Measurements from ENCODE around the gene PMPCA. TPM values are rescaled to one million over a fixed set of nuclear protein-coding genes. Genes with fewer than 3 reads are reported as not detected.

Gene PMPCA
- total RNA-seq, 1 experiment from 2014 or later = 94.5 TPM

DNA sequence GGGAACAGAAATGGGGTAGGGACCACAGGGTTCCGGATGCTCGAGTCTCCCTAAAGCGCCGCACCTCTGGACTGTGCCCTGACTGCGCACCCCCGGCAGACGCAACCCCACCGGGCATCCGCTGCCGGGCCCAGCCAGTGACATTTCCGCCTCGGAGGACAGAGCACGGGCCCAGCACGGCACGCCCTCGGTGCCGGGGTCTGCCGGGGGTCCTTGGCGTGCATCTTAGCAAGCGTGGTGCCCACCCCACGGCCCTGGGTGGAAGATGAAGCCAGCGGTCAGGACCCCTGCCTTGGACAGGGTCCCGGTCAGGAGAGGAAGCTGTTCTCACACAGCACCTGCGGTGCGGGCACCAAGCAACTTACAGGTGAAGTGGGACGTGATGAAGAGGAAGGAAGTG is 22.1 kb downstream of the PMPCA start:
- H3K9me3 ChIP-seq (ENCODE audit: control insufficient read depth, low read depth, low read length) = no peaks in the 10 kb centered on the region
- no peaks in the 10 kb centered on the region for H4K20me1 ChIP-seq (ENCODE audit: control insufficient read depth, insufficient read depth, insufficient read length)
- H3K23me2 ChIP-seq (ENCODE audit: insufficient read length, low read depth, low read length, poor library complexity, severe bottlenecking) = no peaks in the 10 kb centered on the region
- no peak overlapping the region for H3T11ph ChIP-seq (ENCODE audit: low read length)
- H3K27me3 Mint-ChIP-seq (ENCODE audit: low read depth) = no peaks in the 10 kb centered on the region
- WGBS (ENCODE audit: extremely low coverage, insufficient read length, low lambda C conversion rate) = no CpG with 5 or more reads among the region's 26 CpGs
- H3K4me1 ChIP-seq (ENCODE audit: insufficient read depth, low read length) = no peaks in the 10 kb centered on the region
- H2BK15ac ChIP-seq (ENCODE audit: low read depth, low read length) = no peak overlapping the region
- no peaks in the 10 kb centered on the region for H3K27me3 ChIP-seq (ENCODE audit: insufficient read depth, low read length)
- H3K9me3 Mint-ChIP-seq = no peaks in the 10 kb centered on the region
- no peak overlapping the region for H3K4me2 ChIP-seq (ENCODE audit: insufficient read depth, insufficient read length, low read length)
- no peak overlapping the region for H3K56ac ChIP-seq (ENCODE audit: insufficient read length, low read depth, low read length)
- no peak overlapping the region for H3K4ac ChIP-seq (ENCODE audit: low read depth, low read length)
- H2BK12ac ChIP-seq (ENCODE audit: insufficient read length, low read depth, low read length) = no peak overlapping the region
- H2BK120ac ChIP-seq (ENCODE audit: low read depth, low read length, poor library complexity, severe bottlenecking) = no peak overlapping the region
- no peak overlapping the region for H3K27ac ChIP-seq (ENCODE audit: insufficient read length, low read depth, low read length)
- H3K14ac ChIP-seq (ENCODE audit: insufficient read depth, low read length) = no peak overlapping the region
- no peak overlapping the region for H3K18ac ChIP-seq (ENCODE audit: insufficient read length, low read depth, low read length)
- H2AFZ ChIP-seq (ENCODE audit: low read length) = no peak overlapping the region
- TF ChIP-seq CTCF (conservative IDR thresholded peaks at IDR 0.05) = no peak
- H3K79me2 ChIP-seq (ENCODE audit: insufficient read depth, low read length) = peaks cover 3% of the 10 kb centered on the region; the same call in 1 of the 2 replicates
- no peak overlapping the region for H2AK5ac ChIP-seq (ENCODE audit: insufficient read length, low read length)
- no peak overlapping the region for H2BK5ac ChIP-seq (ENCODE audit: insufficient read length, low read length)
- no peak overlapping the region for H3K23ac ChIP-seq (ENCODE audit: insufficient read length, low read depth, low read length)
- H3K4me3 Mint-ChIP-seq = no peak overlapping the region
- no peak overlapping the region for H3K9ac ChIP-seq (ENCODE audit: extremely low read depth, insufficient read length, low read length)
- no peak overlapping the region for H4K8ac ChIP-seq (replicated peaks; ENCODE audit: insufficient read length, low read depth, low read length)
- peaks cover 10% of the 10 kb centered on the region in 2 experiments for H3K4me1 Mint-ChIP-seq
- no peak overlapping the region for H4K5ac ChIP-seq (ENCODE audit: insufficient read length, low read depth, low read length)
- no peak overlapping the region; a peak in 1 of 7 replicates for H3K27ac Mint-ChIP-seq
- peaks cover 1% of the 10 kb centered on the region for H3K79me1 ChIP-seq (ENCODE audit: insufficient read depth, low read depth, low read length, poor library complexity, severe bottlenecking)
- no peak overlapping the region for H4K91ac ChIP-seq (ENCODE audit: insufficient read length, low read depth, low read length)
- H2BK20ac ChIP-seq (ENCODE audit: low read depth, low read length, poor library complexity, severe bottlenecking) = no peak overlapping the region
- no peak for DNase-seq
- peaks cover 4 to 23% (median 21%) of the 10 kb centered on the region in 3 experiments; a peak in 5 of 7 replicates for H3K36me3 Mint-ChIP-seq (ENCODE audit: insufficient read depth in 1 of 3, low read depth in 3 of 3)
